Stimulated activated CD4-positive, alpha-beta T cell treated with anti-CD3 and anti-CD28 coated beads, Interleukin-2, amount 100 ng/mL, for 24 hours (primary cell): ENCODE data around the gene DEFB124.
"Not testable (repeated sequence)": the region's sequence is repeated elsewhere in the genome, so short reads cannot be mapped to it uniquely, and the experiment has no call there.

ENCODE experiments used
- DNase-seq, 2 donors: peaks; one replicate each; pipeline ENCODE4 v3.0.0-alpha.2; 2020

The DEFB124 gene, protein sequence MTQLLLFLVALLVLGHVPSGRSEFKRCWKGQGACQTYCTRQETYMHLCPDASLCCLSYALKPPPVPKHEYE

DNA sequence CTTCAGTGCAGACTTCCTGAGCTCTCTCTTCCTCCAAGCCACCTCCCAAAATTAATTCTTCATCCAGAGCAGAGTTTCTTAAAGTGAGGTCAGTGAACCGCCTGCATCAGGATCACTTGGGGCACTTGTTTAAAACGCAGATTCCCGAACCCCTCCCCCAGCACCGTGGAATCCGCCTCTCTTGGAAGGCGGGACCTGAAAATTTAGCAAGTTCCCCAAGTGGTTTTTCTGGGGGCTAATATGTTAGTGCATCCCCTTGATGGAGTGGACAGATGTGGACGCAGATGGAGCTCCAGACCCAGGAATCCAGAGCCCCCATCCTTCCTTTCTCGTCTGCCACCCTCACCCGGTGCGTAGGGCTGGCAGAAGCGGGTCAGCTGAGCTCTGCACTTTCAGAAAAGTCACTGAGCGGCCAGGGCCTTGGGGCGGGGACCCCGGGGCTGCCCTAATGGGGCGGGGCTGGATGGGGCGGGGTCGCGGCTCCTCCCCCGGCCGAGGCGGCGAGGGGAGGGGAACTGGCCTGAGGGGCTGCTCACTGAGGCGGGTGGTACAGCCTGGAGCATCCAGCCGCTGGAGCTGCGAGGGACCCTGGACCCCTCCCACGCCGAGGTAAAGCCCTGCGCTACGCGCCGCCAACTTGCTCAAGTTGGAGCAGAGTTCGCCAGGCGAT is at the start of gene DEFB124, which contains the start of gene REM1:
Gene DEFB124, minus strand, starts transcription at position 370 of the 670 bp plus-strand sequence. CDS start 2,114 bp downstream, outside the sequence.
Gene REM1, plus strand, starts transcription at position 531 of the 670 bp plus-strand sequence. CDS start 1,158 bp downstream, outside the sequence.
- no peak for DNase-seq

DNA sequence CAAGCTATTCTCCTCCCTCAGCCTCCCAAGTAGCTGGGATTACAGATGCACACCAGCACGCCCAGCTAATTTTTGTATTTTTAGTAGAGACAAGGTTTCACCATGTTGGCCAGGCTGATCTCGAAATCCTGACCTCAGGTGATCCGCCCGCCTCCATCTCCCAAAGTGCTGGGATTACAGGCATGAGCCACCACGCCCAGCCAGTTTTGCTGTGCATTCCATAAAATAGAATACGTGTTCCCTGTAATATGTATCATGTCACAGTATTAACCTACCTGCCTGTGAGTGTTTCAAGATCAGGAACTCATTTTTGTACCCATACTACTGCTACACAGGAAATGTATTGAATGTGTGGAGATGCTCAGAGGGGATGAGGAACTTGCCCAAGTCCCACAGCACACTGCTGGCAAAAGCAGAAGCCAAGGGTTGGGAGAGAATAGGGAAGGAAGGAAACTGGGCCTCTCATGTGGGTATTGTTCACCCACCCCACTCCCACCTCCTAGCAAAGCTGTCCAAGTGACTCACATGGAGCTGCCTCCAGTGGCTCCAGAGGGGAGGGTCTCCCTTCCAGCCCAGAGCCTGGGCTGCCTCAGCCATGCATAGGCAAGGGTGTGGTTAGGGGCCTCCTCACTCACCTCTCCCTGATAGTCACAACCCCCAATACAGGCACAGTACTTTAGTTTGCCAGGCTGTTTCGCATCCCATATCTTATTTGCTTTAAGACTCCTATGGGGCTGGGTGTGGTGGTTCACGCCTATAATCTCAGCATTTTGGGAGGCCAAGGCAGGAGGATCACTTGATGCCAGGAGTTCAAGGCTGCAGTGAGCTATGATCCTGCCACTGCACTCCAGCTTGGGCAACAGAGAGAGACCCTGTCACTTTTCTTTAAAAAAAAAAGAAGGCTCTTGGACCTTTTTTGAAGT is 48.7 kb upstream of the DEFB124 start:
- no peak for DNase-seq

DNA sequence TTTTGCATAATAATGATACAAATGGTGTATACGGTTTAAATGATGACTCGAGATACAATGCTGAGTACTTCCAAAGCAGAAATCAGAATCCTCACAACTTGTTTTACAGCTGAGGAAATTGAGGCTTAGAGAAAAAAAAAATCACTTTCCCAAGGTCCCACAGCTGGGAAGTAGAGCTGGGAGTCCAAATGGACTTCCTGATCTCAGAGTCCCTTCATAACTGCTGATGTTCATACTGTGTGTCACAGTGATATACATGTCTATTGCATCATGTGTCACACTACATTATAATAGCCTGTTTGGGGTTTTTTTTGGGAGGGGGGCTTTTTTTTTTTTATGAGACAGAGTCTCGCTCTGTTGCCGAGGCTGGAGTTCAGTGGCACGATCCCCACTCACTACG is 47.8 kb upstream of the DEFB124 start:
- DNase-seq, result no peak

DNA sequence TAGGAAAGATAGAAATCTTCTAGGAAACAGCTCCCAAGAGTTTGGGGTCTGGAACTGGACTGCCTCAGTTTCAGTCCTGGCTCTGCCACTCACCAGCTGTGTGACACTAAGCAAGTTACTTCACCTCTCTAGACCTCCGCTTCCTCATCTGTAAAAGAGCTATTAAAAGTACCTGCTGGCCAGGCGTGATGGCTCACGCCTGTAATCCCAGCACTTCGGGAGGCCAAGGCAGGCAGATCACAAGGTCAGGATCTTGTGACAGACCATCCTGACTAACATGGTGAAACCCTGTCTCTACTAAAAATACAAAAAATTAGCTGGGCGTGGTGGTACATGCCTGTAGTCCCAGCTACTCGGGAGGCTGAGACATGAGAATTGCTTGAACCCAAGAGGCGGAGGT is 46.3 kb upstream of the DEFB124 start:
- not testable (repeated sequence) for DNase-seq

DNA sequence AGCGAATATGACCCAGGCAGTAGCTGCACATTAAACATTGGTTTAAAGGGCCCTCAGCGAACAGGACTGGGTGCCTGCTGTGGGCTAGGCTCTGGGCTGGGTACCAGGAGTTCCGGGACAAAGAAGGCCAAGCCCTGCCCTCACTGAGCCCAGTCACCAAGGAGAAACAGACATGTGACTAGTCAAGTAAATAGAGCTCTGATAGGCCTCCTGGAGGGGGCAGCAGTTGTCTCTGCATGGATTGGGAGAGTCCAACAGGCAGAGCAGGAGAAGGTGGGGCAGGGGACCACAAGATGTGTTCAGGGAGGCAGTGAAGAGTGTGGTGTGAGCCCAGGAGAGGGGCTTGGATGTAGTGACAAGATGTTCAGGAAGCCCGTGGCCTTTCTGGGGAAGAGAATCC is 42.4 kb upstream of the DEFB124 start:
- no peak for DNase-seq

DNA sequence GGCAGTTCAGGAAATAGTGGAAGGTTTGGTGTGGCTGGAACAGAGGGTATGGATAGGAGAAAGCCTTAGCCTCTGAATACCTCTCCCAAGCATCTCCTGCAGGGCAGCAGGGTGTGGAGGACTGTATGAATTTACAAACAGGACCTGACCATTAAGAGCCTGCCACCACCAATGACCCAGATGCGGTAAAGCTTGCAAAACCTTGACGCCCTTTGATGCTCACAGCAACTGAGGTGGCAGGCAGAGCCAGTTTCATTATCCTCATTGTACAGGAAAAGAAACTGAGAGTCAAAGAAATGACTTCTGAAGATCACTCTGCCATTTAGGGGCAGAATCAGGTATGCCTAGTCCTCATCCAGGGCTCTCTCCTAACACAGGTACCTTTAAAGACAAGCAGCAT is 41.7 kb upstream of the DEFB124 start:
- no peak for DNase-seq

DNA sequence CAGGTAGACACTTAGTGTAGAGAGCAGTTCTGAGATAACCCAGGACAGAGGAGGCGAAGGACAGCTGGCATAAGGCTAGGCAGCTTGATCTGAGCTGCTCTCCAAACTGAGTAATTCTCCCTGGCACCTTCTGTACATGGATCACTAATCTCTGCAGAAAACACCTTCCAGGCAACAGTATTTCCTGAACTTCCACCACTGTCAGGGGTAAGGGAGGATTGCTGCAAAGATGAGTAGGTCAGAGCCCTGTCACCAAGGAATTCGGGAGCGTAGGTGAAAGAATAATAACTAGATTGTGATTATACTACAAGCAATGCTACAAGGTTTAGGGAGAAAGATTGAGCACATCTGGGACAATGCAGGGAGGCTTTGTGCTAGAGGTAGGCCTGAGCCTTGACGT is 41.2 kb upstream of the DEFB124 start:
- DNase-seq, result no peak

DNA sequence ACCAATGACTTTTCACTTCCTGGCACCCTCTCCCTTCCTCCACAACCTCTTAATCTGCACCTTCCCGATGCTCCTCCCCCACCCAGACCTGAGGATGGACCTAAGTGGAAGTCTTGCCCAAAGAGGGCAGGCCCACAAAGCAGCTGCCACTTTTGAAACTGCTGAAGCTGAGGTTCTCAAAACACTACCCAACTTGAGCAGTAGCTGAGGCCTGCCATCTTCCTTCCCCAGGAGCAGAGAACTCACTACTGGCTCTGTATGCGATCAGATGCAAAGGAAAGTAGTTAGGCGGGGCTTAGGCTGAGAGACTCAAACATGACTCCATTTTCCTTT is 40.8 kb upstream of the DEFB124 start:
- DNase-seq, result no peak

DNA sequence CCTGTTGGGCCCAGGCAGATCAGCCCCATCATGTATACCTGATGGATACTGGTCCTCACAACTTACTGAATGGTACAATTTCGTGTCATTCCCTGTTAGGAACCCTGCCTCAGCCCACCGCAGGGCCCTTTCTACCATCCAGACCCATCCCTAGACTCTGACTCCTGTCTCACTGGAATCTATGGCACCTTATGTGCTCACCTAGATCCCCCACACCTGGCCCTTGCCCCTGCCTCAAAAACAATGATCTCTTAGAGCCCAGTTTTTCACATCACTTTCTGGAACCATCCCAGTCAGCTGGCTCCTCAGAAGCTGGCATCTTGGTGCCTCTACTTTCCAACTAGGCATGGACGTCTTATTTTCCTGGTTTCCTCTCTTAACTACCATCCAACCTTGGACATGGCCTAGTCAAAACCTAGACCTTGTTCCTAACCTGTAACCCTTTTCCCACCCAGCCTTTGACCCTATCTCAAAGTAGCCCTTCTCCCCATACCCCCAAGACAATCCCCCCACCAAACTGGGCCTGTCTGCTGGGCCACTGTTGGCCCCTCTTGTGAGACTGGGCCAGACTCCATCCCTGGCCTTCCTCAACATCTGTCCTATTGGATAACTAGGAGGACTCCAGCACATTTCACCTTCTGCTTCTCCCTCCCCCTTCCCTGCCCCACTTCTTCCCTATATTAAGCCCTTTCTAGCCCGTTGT is 40.3 kb upstream of the DEFB124 start:
- DNase-seq, result no peak

DNA sequence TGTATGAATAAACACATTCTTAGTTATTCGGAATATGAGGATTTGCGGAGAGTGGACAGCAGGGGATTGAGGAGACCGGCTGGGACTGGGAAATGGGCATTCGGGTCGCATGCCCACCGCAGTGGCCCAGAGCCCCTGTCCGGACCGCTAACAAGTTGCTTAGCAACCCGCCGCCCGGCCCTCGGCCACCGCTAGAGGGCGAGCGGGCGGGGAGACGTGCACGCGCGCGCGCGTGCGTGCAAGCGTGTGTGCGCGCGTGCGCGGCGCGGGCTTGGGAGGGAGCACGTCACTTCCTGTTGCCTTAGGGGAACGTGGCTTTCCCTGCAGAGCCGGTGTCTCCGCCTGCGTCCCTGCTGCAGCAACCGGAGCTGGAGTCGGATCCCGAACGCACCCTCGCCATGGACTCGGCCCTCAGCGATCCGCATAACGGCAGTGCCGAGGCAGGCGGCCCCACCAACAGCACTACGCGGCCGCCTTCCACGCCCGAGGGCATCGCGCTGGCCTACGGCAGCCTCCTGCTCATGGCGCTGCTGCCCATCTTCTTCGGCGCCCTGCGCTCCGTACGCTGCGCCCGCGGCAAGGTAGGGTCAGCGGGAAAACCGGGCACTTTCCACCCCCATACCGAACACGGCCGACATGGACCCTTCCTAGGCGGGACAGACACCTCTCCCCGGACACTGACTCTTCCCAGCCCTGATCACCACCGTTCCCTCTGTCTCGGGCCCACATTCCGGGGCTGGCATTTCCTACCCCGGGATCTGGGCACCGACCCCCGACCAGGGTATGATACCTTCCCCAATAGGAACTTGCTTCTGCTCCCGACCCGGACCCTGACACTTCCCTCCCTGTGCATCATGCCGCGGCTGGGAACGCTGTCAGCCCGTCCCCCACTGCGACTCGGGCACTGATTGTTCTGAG is 39.5 kb upstream of the DEFB124 start, which contains the start of gene HM13:
Gene HM13, plus strand, starts transcription at position 289 of the 918 bp plus-strand sequence. Its CDS starts 110 bp downstream, at position 399.
- DNase-seq, result peak; percentile 88

DNA sequence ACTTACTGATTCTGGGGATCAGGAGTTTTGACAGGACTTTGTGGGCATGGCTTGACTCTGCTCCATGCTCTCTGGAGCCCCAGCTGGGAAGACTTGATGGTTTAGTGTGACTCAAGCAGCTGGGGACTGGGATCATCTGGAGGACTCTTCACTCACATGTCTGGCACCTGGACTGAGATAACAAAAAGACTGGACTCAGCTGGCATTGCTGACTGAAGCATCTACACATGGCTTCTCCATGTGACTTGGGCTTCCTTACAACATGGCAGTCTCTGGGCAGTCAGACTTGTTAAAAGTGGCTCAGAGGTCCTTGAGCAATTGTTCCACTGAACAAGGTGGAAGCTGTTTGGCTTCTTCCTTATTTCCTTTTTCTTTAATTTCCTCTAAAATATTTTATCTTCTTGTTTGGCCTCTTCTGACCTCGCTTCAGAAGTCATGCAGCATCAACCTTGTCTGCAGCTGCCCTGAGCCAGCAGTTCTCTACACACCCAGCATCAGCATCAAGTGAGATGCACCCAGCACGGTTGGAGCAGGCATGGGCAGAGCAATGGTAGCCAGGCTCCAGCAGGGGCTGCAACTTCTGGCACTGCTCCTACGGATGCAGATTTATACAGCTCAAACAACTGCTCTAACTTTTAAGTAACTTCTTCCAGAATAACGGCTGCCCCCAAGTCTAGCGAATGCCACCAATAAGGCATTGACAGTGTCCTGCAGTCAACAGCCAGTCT is 33.8 kb upstream of the DEFB124 start:
- no peak for DNase-seq

DNA sequence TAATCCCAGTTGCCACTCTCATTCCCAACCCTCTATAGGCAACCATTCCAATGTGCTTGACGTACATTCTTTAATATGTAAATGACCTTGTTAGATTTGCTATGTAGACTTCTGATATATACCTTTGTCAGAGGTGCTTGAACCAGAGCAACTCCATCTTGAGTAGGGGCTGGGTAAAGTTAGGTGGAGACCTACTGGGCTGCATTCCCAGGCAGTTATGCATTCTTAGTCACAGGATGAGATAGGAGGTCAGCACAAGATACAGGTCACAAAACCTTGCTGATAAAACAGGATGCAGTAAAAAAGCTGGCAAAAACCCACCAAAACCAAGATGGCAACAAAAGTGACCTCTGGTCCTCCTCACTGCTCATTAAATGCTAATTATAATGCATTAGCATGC is 31.0 kb upstream of the DEFB124 start:
- no peak for DNase-seq

DNA sequence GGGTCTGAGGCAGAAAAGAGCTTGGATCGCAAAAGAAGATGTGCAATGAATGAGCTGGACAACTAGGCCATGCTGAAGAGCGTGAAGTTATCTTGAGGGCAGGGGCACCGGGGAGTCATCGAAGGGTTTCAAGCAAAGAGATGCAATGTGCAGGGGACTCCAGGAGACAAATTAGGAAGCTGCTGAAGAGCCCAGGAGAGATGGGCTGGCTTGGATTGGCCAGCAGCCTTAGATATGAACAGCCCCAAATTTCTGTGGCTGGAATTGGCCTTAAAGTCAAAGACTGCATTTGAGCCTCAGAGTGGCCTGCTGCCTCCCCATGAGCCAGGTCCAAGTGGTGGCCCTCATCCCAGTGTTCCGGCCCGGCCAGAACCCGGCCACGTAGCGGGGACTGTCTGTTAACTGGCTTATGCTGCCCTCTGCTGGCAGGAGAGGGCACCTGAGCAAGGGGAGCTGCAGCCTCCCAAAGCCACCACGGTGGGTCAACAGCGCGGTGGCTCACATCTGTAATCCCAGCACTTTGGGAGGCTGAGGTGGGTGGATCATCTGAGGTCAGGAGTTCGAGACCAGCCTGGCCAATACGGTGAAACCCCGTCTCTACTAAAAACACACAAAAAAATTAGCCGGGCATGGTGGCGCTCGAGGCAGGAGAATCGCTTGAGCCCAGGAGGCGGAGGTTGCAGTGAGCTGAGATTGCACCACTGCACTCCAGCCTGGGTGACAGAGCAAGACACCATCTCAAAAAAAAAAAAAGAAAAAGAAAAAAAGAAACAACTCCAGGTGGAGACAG is 28.2 kb upstream of the DEFB124 start:
- peak; percentile 83 to 84 for DNase-seq

DNA sequence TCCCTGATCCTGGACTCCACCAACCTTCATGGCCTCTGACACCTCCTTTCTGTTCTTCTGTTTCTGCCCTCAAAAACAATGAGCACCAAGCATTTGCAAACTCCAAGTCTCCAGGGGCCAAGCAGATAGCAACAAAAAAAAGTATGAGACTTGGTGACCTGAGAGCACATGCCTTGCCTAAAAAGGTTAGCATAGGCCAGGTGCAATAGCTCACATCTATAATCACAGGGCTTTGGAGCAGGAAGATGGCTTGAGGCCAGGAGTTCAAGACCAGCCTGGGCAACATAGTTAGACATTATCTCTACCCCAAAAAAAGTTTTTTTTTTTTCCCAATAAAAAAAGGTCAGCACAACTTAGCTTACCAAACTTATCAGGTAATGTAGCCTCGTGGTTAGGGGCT is 25.6 kb upstream of the DEFB124 start:
- DNase-seq, result no peak

DNA sequence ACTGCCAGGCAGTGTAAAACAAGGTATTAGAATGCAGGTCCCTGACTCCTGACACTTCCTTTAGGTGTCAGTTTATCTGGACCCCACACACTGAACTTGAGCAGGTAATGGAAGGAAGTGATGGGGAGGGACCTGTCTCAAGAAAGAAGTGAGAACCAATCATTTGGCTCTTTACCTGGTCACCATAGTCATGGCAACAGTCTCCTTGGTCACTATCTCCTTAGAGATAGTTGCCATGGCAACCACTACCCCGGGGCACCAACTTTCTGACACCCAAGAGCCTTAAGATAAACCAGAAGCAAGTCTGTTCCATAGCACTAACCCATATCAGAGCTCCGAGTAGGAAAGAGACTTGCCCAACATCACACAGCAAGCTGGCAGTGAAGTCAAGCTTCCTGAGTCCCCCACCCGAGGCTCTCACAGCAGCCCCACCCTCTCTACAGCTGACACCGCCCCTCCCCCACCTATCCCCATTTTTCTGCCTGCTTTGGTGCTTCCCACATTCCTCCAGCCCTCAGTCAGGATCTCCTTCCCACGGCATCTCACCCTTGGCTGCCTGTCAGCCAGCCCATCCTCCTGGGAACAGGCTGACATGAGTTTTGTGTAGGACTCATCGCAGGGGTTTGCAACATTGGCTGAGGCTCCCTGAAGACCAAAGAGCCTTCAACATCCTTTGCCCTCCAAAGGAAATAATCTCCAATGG is 23.1 kb upstream of the DEFB124 start:
- DNase-seq, result no peak

DNA sequence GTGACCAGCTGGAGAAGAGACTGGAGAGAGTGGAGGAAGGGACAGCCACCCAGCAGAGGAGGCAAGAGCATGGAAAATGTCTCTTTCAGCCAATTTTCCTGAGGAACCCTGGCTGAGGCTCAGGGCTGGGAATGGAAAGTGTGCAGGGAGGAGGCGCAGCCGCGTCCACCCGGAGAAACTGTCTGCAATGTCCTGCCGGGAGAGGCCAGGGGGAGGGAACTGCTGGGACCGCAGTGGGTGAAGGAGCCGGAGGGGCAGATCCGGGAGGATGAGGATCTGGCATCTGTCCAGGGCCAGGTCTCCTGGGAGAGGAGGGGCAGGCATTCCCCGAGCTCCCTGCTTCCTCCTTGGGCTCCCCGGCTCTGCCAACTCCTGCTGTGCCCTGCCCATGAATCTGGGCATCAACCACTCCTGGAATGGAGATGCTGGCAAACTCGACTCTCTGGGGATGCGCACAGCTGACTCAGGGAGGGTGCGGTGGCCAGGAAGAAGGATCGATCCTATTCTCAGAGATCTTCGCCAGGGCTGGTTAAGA is 21.9 kb upstream of the DEFB124 start:
- no peak for DNase-seq

DNA sequence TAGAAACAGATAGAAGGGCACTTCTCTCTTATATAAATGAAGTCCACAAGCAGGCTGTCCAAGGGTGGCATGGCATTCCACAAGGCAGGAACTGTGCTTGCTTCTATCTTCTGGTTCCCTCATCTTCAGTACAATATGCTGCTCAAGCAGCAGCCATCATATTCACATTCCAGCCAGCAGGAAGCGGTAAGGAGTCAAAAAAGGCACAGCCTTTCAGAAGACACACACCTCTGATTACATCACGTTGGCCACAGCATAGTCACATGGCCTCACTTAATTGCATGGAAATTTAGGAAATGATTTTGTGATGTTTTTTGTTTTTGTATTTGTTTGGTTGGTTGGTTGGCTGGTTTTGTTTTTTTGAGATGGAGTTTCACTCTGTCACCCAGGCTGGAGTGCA is 19.2 kb upstream of the DEFB124 start:
- no peak for DNase-seq

DNA sequence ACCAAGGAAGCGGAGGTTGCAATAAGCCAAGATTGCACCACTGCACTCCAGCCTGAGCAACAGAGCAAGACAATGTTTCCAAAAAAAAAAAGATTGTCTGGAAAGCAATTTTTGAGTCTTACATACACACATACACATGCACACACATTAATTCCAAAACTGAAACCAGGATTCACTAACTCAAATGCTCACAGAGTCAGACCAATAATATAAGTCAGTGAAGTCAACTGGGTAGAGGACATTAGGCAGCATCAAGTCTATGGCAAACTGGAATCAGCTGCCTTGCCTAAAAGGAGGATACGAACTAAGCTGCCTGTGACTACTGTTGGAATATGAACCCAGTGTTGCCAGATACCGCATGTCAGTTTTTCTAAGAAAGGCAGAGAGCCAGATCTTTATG is 15.8 kb upstream of the DEFB124 start:
- DNase-seq, result no peak

DNA sequence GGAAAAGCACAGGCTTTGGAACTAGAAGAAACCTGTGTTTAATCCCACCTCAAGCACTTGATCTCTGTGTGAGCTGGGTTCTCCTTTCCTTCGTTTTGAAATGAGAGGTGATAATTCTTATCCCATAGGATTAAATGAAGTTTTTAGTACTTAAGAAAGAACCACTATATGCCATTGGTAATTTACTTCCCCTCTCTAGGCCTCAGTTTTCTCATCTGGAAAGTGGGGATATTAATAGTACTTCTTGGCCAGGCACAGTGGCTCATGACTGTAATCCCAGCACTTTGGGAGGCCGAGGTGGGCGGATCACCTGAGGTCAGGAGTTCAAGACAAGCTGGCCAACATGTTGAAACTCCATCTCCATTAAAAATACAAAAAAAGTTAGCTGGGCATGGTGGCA is 14.2 kb upstream of the DEFB124 start:
- DNase-seq, result no peak

DNA sequence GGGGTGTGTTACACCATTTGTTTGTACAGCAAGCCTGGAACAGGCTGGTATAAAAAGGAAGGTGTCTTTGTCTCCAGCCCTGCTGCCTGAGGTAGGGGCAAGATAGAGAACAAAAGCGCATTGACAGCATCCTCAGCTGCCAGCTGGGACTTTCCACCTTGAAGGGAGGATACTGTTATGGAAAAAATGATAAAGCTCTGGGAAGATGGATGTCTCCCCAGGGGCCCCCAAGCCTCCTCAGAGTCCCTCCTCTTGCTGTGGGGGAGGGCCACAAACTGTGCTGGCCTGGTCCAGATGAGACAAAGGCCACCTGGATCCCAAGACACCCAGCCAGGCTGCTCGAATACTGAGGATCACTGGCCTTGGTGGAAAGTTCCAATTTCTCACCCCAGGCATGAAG is 13.2 kb upstream of the DEFB124 start:
- no peak for DNase-seq
